Measurements from ENCODE around the gene CD8B.

DNA sequence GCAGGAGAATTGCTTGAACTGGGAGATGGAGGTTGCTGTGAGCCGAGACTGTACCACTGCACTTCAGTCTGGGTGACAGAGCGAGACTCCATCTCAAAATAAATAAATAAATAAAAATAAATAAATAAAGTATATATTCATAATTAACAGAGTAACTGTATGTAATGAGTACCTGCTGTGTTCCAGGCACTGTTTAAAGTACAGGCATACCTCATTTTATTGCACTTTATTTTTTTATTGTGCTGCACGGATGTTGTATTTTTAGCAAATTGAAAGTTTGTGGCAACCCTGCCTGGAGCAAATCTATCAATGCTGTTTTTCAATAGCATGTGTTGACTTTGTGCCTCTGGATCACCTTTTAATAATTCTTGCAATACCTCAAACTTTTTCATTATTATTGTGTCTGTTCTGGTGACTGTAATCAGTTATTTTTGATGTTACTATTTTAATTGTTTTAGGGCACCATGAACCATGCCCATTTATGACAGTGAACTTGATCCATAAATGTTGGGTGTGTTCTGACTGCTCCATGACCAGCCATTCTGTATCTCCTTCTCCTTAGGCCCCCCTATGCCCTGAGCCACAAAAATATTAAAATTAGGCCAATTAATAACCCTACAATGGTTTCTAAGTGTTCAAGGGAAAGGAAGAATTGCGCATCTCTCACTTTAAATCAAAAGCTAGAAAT lies 43.4 kb downstream of the CD8B start:
- TF ChIP-seq, protein P1, sequence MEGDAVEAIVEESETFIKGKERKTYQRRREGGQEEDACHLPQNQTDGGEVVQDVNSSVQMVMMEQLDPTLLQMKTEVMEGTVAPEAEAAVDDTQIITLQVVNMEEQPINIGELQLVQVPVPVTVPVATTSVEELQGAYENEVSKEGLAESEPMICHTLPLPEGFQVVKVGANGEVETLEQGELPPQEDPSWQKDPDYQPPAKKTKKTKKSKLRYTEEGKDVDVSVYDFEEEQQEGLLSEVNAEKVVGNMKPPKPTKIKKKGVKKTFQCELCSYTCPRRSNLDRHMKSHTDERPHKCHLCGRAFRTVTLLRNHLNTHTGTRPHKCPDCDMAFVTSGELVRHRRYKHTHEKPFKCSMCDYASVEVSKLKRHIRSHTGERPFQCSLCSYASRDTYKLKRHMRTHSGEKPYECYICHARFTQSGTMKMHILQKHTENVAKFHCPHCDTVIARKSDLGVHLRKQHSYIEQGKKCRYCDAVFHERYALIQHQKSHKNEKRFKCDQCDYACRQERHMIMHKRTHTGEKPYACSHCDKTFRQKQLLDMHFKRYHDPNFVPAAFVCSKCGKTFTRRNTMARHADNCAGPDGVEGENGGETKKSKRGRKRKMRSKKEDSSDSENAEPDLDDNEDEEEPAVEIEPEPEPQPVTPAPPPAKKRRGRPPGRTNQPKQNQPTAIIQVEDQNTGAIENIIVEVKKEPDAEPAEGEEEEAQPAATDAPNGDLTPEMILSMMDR (IDR thresholded peaks at IDR 0.05) = no peak
- no peak for TF ChIP-seq POLR2A (IDR thresholded peaks at IDR 0.05)

All from esophagus squamous epithelium (tissue), 4 donors.